Fibroblast of villous mesenchyme (primary cell): ENCODE data around the gene CCDC142. TPM values are rescaled to one million over a fixed set of nuclear protein-coding genes. Genes with fewer than 3 reads are reported as not detected.

Experiments used
- DNase-seq: peaks from one replicate; pipeline ENCODE4 v3.0.0-alpha.2; 2010; ENCODE audit warnings: low read depth
- H3K4me3 ChIP-seq: 2 replicates; pipeline ENCODE4 v1.5.1; 2011; ENCODE audit warnings: low read depth, mild to moderate bottlenecking, low read length
- CTCF ChIP-seq: IDR thresholded peaks from 2 replicates; pipeline ENCODE4 v1.5.1; 2012; ENCODE audit warnings: low read depth, mild to moderate bottlenecking, low read length; ENCODE audit not compliant: insufficient read depth
- total RNA-seq: library from RNA; depleted of rRNA; stranded (reverse); fragments of >200 nt; gene quantifications from 2 replicates; pipeline ENCODE4 v1.2.3, GENCODE V29; 2012

CCDC142 gene
- total RNA-seq, 1 donor = 27.2 TPM

- DNase-seq = no peak
- no peak overlapping the region for H3K4me3 ChIP-seq
- TF ChIP-seq CTCF = no peak
Measured at GRCh38 chr2:74522516-74522915, 39.7 kb upstream of the CCDC142 start.

GRCh38 chr2:74516650-74517049, 33.9 kb upstream of the CCDC142 start:
- no peak for TF ChIP-seq CTCF
- DNase-seq = no peak
- no peak overlapping the region for H3K4me3 ChIP-seq

GRCh38 chr2:74515981-74516633, 33.3 kb upstream of the CCDC142 start:
- DNase-seq = peak; percentile 40
- no peak overlapping the region for H3K4me3 ChIP-seq
- TF ChIP-seq CTCF = no peak

- DNase-seq = no peak
- no peak for TF ChIP-seq CTCF
- no peak overlapping the region for H3K4me3 ChIP-seq
Measured at GRCh38 chr2:74515271-74515980, 32.6 kb upstream of the CCDC142 start.

GRCh38 chr2:74514368-74515270, 31.8 kb upstream of the CCDC142 start, which contains the start of gene TLX2:
Gene TLX2, plus strand, starts transcription at chr2:74514450. Its CDS starts 357 bp downstream, at chr2:74514807.
- H3K4me3 ChIP-seq = no peak within 1 kb of the TSS
- no peak for DNase-seq
- no peak for TF ChIP-seq CTCF

GRCh38 chr2:74513605-74514367, 31.0 kb upstream of the CCDC142 start:
- no peak for DNase-seq
- no peak overlapping the region for H3K4me3 ChIP-seq
- no peak for TF ChIP-seq CTCF
